Natural killer cell (primary cell): ENCODE measurements around the gene LYPD6. TPM values are rescaled to one million over a fixed set of nuclear protein-coding genes. Genes with fewer than 3 reads are reported as not detected.

Source experiments
- ATAC-seq, 3 donors: fragments of 150-1000 bp in 2 of 3; fragments of 200-7000 bp in 1 of 3; cut with Tn5 transposase; 1 replicate in 1 of 3; 2 replicates in 2 of 3; pipeline ENCODE4 v1.10.0; 2021; ENCODE audit warnings: mild to moderate bottlenecking in 2 of 3, moderate library complexity in 2 of 3
- DNase-seq, 2 donors: peaks; one replicate each; pipeline versions ENCODE4 v3.0.0 to v3.0.0-alpha.2; 2013 to 2021; ENCODE audit warnings: mixed read lengths in 1 of 2
- H3K27ac ChIP-seq: one replicate; pipeline ENCODE4 v1.5.1; 2013; ENCODE audit warnings: mild to moderate bottlenecking, low read length
- H3K27me3 ChIP-seq: one replicate; pipeline ENCODE4 v1.6.1; 2013; ENCODE audit warnings: low read length; ENCODE audit not compliant: control insufficient read depth, insufficient read depth
- H3K36me3 ChIP-seq: one replicate; pipeline ENCODE4 v1.6.1; 2013; ENCODE audit warnings: low read length; ENCODE audit not compliant: control insufficient read depth, insufficient read depth
- H3K4me1 ChIP-seq: one replicate; pipeline ENCODE4 v1.6.1; 2013; ENCODE audit warnings: low read length; ENCODE audit not compliant: control insufficient read depth, insufficient read depth
- H3K4me3 ChIP-seq: one replicate; pipeline ENCODE4 v1.5.1; 2013; ENCODE audit warnings: low read length
- H3K9me3 ChIP-seq: one replicate; pipeline ENCODE4 v1.6.1; 2013; ENCODE audit warnings: low read length; ENCODE audit not compliant: control insufficient read depth, insufficient read depth
- H3K27ac Mint-ChIP-seq, 2 donors: one replicate each; pipeline ENCODE4 v1.8.0; 2022; ENCODE audit warnings: mild to moderate bottlenecking in 2 of 2, mixed read lengths in 2 of 2, moderate library complexity in 1 of 2
- H3K27me3 Mint-ChIP-seq, 2 donors: one replicate each; pipeline ENCODE4 v1.8.0; 2022; ENCODE audit warnings: low read depth in 2 of 2, mixed read lengths in 2 of 2
- H3K36me3 Mint-ChIP-seq: one replicate; pipeline ENCODE4 v1.8.0; 2022; ENCODE audit warnings: mixed read lengths
- H3K4me1 Mint-ChIP-seq, 2 donors: one replicate each; pipeline ENCODE4 v1.8.0; 2022; ENCODE audit warnings: mixed read lengths in 2 of 2
- H3K4me3 Mint-ChIP-seq: one replicate; pipeline ENCODE4 v1.8.0; 2022; ENCODE audit warnings: mild to moderate bottlenecking, moderate library complexity, mixed read lengths
- H3K9me3 Mint-ChIP-seq, 2 donors: one replicate each; pipeline ENCODE4 v1.8.0; 2022; ENCODE audit warnings: mixed read lengths in 2 of 2
- WGBS: methylation state at CpG from one replicate; pipeline ENCODE4 v1.1.7; 2013; ENCODE audit warnings: missing lambda C conversion rate; ENCODE audit not compliant: insufficient coverage; 5-methylcytosine and 5-hydroxymethylcytosine counted together
- intact Hi-C: fragments of 100-400 bp; cut with micrococcal nuclease; formaldehyde crosslinking; loops from one replicate; pipeline ENCODE4 v1.14.2; 2022
- total RNA-seq, 4 donors: library from RNA; stranded (reverse); fragments of 120-200 nt in 1 of 4; gene quantifications; one replicate each; pipeline versions ENCODE4 v1.2.3 to v1.2.4, GENCODE V29; 2013 to 2022
- TF ChIP-seq, protein P1 (sequence below): fragments of 200-600 bp; IDR thresholded peaks from one replicate; pipeline ENCODE4 v1.8.0; 2022; ENCODE audit warnings: antibody characterized with exemption

LYPD6 gene
- total RNA-seq, 3 donors from 2014 or later (not counting 1 experiment from before 2014, with no cell fraction given), result not detected

- DNase-seq (no peak), ATAC-seq (no peak)
- Mint-ChIP-seq H3K27me3 (no peaks in the 10 kb centered on the region), H3K36me3 (no peaks in the 10 kb centered on the region), H3K4me3 (no peak overlapping the region), H3K4me1 (no peaks in the 10 kb centered on the region), H3K9me3 (peaks cover 0 to 3% of the 10 kb centered on the region in 2 donors), H3K27ac (no peak overlapping the region)
- no peaks in the 10 kb centered on the region for H3K27me3 ChIP-seq
- no peak overlapping the region for H3K4me3 ChIP-seq
- intact Hi-C loops, result no loop called here
- WGBS, result 64% methylated on average over 3 of the region's 3 CpGs
- H3K9me3 ChIP-seq, result no peaks in the 10 kb centered on the region
- TF ChIP-seq, protein P1, sequence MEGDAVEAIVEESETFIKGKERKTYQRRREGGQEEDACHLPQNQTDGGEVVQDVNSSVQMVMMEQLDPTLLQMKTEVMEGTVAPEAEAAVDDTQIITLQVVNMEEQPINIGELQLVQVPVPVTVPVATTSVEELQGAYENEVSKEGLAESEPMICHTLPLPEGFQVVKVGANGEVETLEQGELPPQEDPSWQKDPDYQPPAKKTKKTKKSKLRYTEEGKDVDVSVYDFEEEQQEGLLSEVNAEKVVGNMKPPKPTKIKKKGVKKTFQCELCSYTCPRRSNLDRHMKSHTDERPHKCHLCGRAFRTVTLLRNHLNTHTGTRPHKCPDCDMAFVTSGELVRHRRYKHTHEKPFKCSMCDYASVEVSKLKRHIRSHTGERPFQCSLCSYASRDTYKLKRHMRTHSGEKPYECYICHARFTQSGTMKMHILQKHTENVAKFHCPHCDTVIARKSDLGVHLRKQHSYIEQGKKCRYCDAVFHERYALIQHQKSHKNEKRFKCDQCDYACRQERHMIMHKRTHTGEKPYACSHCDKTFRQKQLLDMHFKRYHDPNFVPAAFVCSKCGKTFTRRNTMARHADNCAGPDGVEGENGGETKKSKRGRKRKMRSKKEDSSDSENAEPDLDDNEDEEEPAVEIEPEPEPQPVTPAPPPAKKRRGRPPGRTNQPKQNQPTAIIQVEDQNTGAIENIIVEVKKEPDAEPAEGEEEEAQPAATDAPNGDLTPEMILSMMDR, result no peak
- H3K27ac ChIP-seq, result no peak overlapping the region
- H3K36me3 ChIP-seq, result no peaks in the 10 kb centered on the region
- no peaks in the 10 kb centered on the region for H3K4me1 ChIP-seq
These were observed 136.2 kb downstream of the LYPD6 start for GRCh38 chr2:149466635-149467034.

- H3K27me3 ChIP-seq, result no peaks in the 10 kb centered on the region
- no peak overlapping the region for H3K27ac ChIP-seq
- Mint-ChIP-seq H3K27me3 (no peaks in the 10 kb centered on the region), H3K36me3 (no peaks in the 10 kb centered on the region), H3K9me3 (peaks cover 0 to 3% of the 10 kb centered on the region in 2 donors), H3K4me1 (no peaks in the 10 kb centered on the region), H3K4me3 (no peak overlapping the region), H3K27ac (no peak overlapping the region)
- 95% methylated on average over 2 of the region's 2 CpGs for WGBS
- H3K4me1 ChIP-seq, result no peaks in the 10 kb centered on the region
- intact Hi-C loops, result no loop called here
- ATAC-seq (no peak), DNase-seq (no peak)
- H3K4me3 ChIP-seq, result no peak overlapping the region
- H3K9me3 ChIP-seq, result no peaks in the 10 kb centered on the region
- TF ChIP-seq, protein P1, result no peak
- no peaks in the 10 kb centered on the region for H3K36me3 ChIP-seq
These were observed 137.0 kb downstream of the LYPD6 start for GRCh38 chr2:149467436-149467835.

DNA sequence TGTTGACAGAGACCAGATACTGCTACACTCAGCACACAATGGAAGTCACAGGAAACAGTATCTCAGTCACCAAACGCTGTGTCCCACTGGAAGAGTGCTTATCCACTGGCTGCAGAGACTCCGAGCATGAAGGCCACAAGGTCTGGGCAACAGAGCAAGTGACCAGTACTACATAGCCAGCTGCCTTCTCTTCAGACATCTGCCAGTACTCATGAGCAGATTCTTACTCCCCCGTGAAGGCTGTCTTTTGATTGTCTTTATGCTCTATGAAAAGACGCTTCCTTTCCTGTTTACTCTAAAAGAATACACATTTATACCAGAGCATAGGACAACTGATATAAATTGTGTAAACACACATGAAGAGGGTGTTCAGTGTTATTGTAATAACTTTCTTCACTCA lies 138.2 kb downstream of the LYPD6 start:
- peaks cover 0 to 3% of the 10 kb centered on the region in 2 donors for H3K9me3 Mint-ChIP-seq
- no peaks in the 10 kb centered on the region for H3K27me3 Mint-ChIP-seq
- Histone ChIP-seq H3K36me3 (no peaks in the 10 kb centered on the region), H3K27me3 (no peaks in the 10 kb centered on the region), H3K27ac (no peak overlapping the region), H3K4me3 (no peak overlapping the region), H3K9me3 (no peaks in the 10 kb centered on the region), H3K4me1 (no peaks in the 10 kb centered on the region)
- no peak overlapping the region for H3K27ac Mint-ChIP-seq
- TF ChIP-seq, protein P1, result no peak
- ATAC-seq (no peak), DNase-seq (no peak)
- 83% methylated on average over 3 of the region's 4 CpGs for WGBS
- no peak overlapping the region for H3K4me3 Mint-ChIP-seq
- no peaks in the 10 kb centered on the region for H3K36me3 Mint-ChIP-seq
- H3K4me1 Mint-ChIP-seq, result no peaks in the 10 kb centered on the region
- intact Hi-C loops, result no loop called here

- TF ChIP-seq, protein P1, result no peak
- DNase-seq, result no peak
- no peak overlapping the region for H3K4me3 ChIP-seq
- no peaks in the 10 kb centered on the region for H3K27me3 Mint-ChIP-seq
- no peak overlapping the region for H3K27ac Mint-ChIP-seq
- 86% methylated on average over 7 of the region's 7 CpGs for WGBS
- peaks cover 0 to 3% of the 10 kb centered on the region in 2 donors for H3K9me3 Mint-ChIP-seq
- ATAC-seq, result no peak
- H3K4me1 Mint-ChIP-seq, result no peaks in the 10 kb centered on the region
- H3K4me3 Mint-ChIP-seq, result no peak overlapping the region
- H3K27ac ChIP-seq, result no peak overlapping the region
- no peaks in the 10 kb centered on the region for H3K4me1 ChIP-seq
- H3K9me3 ChIP-seq, result no peaks in the 10 kb centered on the region
- no peaks in the 10 kb centered on the region for H3K36me3 ChIP-seq
- H3K36me3 Mint-ChIP-seq, result no peaks in the 10 kb centered on the region
- H3K27me3 ChIP-seq, result no peaks in the 10 kb centered on the region
- intact Hi-C loops, result no loop called here
These were observed 139.7 kb downstream of the LYPD6 start for GRCh38 chr2:149470046-149470445.
